ENCODE data around the gene STPG3.

Gene STPG3

DNA sequence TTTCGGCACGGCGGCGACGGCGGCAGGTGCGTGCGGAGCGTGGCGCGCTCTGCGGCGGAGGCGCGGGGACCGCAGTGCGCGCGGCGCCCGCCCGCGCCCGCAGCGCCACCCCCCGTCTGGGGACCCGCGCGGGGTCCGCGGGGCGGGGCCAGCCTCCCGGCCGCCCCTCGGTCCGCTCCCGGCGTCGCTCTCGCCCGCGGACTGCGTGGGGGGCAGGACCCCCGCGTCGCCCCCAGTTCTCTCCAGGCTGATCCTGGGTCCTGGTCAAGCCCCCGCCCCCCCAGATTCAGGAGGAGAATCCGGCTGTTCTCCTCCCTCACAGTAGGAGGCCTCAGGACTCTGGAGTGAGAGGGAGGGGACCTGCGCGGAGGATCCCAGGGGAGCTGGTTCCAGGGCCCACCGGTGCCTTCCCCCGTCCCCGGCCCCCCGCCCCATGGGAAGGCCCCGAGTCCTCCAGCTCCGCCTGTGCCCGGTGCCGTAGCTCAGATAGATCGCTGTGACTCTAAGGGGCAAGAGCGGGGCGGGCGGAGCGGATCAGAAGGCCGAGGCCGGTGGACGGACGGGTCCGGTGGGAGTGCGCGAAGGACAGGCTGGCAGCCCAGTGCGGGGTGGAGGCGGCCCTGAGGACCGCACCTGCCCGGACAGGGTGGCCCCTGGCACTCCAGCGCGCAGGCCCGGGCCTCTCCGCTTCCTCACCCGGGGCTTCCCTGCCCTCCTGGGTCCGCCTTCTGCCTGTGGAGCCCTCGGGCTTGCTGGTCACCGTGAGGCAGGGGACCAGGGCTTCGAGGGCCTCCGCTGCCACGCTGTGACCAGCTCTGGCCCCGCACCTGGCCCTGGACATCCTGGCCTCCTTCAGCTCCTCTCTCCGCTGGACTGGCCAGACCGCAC, 28.7 kb upstream of the STPG3 start, which contains the start of gene RNF208:
Gene RNF208 (minus strand): TSS at position 51 of the 888 bp plus-strand sequence. CDS start 1,028 bp downstream, outside the sequence.
- DNase-seq (ENCODE audit: low read depth) = no peak

DNA sequence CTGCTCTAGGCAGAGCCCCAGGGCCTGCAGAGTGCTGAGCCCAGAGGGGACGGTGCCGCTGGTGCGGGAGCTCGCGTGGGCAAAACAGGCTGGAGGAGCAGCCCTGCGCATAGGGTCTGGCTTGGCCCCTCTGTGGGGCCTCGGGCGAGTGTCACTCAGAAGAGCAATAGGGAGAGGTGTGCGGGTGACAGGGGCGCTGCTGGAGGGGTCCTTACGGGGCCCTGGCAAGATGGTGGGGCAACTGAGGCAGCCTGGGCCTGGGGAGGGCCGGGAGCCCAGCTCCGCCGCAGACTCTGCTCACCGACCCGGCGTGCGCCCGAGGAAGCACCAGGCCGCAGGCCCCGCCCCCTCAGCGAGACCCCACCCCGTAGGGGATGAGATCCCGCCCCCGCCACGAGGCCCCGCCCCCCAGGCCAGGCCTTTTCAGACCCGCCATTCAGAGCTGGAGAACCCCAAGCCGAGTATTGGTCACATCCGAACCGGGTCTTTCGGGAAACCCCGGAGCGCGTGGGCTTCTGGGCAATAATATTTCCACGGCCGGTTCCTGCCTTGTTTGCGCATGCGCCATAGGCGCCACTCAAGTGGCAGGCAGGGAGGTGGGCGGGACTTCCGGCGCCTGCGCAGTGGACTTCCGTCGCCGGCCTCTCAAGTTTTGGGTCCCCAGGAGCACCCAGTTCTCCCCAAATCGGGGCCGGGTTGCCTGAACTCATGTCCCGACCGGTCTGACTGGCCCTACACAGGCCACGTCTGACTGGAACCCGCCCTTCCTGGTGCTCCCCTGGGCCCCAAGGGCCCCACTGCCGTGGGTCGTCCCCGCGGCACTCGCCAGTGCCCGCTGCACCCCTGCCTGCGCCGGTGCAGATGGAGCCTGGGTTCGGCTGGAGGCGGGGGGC, 27.8 kb upstream of the STPG3 start:
- peak; percentile 98 for DNase-seq (ENCODE audit: low read depth)

DNA sequence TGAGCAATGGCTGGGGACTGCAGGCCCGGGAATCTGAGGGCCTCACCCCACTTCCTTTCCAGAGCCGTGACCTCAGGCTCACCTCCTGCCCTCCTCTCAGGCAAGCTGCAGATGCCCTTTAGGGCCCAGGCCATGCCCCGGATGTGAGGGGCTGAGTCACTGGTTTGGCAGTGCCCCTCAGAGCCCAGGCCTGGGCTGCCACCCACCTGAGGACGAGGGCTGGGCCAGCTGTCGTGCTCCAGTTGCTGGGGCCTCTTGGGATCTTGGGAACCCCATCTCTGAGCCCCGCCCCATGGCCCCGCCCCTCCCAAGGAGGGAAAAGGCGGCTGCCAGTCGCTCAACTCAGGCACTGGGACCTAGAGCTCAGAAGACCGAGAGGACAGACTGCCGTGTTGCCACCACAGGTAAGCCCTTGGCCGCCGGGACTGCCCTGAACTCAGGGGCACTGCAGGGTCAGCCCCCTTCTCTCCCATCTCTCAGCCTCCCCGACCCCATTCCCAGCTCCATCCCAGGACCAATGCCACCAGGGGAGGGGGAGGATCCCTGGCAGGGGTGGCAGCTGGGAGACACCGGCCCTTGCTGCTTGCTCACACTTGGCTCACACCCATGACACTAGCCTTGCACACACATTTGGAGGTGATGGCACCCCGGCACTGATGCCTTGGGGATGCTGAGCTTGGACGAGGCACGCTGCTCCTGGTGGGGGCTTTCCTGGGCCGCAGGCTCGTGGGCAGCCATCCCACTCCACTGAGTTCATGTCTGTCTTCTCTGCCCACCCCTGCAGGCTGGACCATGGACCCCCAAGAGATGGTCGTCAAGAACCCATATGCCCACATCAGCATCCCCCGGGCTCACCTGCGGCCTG, 26.0 kb upstream of the STPG3 start, which contains the start of gene CYSRT1:
Gene CYSRT1 (plus strand): TSS at position 345 of the 865 bp plus-strand sequence. CDS start 448 bp downstream, at position 793.
- DNase-seq (ENCODE audit: low read depth) = no peak

DNA sequence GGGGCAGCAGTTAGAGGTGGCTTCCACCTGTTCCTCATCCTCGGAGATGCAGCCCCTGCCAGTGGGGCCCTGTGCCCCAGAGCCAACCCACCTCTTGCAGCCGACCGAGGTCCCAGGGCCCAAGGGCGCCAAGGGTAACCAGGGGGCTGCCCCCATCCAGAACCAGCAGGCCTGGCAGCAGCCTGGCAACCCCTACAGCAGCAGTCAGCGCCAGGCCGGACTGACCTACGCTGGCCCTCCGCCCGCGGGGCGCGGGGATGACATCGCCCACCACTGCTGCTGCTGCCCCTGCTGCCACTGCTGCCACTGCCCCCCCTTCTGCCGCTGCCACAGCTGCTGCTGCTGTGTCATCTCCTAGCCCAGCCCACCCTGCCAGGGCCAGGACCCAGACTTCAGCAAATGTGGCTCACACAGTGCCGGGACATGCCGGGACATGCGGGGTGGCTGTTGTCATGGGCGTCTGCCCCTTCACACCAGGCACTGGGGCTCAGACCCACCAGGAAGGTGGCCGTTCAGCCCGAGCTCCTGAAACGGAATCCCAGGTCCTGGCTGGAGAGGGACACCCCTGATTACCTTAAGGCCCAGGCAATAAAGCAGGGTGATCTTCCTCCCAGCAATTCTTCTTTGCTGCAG, 25.3 kb upstream of the STPG3 start:
- no peak for DNase-seq (ENCODE audit: low read depth)

DNA sequence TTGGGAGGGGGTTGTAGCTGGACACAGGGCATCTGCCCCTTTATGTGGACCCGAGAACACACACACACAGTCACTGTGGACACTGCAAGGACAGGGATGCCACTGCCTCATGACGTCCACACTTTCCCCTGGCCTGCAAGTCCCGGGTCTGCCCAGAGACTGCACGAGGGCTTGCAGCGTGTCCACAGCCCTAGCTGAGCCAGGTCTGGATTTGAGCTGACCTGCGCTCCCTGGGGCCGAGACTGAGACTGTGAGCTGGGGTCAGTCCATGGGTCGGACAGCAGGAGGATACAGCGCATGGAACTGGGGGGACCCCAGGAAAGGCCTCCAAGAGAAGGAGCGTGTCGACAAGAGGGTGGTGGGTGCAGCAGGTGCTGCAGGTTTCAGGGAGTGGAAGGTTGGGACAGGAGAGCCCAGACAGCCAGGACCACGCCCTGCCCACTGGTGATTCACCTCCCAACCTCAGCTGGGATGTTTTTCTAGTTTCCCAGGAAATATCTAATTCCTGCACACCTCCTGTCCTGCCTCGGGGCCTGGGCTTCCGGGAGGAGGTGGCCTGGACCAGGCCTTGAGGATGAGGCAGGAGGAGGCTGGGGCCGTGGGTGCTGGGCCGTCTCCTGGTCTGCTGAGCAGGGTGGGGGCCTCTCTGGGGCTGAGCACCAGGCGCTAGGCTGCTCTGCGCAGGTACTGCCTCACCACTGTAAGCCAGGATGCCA, 24.6 kb upstream of the STPG3 start:
- no peak for DNase-seq (ENCODE audit: low read depth)

DNA sequence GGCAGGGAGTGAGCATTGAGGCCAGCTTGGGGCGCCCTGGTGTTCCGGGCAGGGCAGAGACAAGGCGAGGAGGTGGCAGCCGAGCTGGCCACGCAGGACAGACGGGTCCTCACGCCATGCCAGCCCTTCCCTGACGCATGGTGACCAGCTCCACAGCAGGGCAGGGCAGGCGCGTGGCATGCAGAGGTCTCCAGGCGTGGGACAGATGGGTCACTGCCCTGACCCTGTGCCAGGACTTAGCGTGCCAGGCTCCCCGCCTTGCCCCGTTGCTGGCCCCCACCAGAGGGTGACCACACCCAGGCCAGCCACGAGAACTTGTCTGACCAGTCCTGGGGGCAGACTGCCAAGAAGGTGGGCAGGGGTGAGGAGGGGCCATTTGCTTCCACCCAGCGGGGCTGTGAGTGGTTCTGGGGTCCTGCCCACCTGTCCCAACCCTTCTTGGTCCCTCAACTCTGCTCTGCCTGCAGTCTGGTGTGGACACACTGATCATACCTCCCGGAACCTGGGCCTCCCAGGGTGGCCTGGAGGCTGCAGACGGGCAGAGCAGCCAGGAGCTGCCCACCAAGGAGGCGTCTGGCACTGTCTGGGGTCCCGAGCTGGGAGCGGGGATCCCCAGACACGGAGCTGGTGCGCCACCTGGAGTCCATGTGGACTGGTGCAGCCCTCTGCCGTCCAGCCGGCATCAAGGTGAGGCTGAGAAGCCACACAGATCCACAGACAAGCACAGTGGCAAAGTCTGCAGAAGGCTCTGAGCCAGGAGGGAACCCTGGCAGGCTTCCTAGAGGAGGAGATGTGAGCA, 23.8 kb upstream of the STPG3 start, which contains the start of gene RNF224:
Gene RNF224 (plus strand): TSS at position 449 of the 799 bp plus-strand sequence. CDS start 834 bp downstream, outside the sequence.
- peak; percentile 51 for DNase-seq (ENCODE audit: low read depth)

DNA sequence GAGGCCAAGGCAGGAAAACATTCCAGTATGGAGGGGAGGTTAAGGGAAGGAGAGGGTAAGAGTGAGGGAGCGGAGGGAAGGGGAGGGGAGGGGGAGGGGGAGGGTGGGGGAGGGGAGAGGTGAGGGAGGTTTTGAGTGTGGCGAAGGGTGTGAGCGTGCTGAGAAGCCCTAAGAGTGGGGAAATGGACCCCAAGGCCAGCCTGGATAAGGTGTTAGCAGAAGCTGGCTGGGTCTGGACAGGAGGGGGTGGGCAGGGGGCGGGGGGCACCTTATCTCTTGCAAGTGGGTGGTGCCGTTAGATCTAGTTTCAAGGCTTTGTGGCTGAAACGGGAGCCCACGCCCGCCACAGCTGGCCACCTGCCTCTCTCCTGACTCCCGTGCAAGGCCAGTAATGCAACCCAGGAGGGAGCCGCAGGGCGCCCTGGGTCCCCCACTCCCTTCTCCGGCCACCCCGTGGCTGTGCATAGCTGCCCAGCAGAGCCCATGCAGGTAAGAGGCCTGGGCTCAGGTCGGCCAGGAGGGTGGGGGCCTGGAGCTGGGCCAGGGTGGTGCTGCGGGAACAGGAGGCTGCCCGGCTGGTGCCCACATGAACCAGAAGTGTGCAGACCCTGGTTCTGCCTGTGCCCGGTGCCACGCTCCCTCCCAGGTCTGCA, 23.1 kb upstream of the STPG3 start:
- no peak for DNase-seq (ENCODE audit: low read depth)

DNA sequence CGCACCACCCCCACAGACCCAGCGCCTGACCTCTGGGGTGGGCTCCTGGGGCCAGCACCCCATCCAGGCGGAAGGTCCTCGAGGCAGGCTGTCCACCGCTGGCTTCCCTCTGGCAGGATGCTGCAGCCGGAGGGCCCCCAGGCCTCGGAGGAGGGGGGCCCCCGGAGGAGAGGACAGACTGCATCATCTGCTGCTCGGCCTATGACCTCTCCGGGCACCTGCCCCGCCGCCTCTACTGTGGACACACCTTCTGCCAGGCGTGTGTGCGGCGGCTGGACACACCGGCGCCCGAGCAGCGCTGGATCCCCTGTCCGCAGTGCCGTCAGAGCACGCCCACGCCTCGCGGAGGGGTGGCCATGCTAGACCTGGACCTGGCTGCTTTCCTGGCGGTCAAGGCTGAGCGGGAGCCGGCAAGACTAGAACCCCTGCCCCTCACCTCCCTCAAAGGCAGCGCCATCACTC, 22.5 kb upstream of the STPG3 start:
- no peak for DNase-seq (ENCODE audit: low read depth)

DNA sequence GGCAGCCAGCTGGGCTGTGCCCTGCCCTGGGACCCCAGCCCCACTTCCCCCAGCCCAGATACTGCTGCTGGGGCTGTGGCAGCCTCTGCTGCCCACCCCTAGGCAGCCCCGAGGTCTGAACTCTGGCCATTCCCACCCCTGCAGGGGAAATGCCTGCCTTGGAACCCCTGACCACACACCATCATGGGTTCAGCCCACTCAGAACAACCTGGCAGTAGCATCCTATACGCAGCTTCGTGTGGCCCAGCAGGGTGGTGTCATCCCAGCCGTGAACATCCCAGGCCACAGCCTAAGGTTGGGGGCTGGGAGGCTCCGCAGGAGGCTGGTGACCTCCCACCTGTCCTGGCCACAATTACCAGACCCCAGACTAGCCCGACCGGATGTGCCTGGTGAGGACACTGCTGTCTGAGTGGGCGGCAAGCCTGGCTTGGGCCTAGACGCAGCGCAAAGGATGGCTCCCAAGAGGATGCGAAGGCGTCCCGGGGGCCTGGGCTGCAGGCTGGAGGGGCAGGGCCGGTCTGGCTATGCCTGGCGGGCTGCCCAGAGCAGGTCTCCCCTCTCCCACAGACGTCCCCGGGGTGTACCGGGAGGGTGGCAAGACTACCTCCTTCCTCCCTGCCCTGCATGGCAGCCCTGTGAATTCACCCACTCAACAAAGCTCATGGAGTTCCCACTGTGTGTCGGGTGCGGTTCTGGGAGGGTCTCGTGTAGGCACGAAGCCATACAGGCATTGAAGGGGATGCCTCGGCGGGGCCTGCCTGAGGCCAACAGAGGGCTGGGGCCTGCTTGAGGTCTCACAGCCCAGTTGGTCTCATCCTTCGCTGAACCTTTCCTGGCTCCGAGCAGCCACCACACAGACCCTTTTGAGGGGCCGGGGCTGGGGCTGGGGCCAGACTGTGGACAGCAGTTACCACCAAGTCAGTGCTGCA, 21.9 kb upstream of the STPG3 start:
- no peak for DNase-seq (ENCODE audit: low read depth)

DNA sequence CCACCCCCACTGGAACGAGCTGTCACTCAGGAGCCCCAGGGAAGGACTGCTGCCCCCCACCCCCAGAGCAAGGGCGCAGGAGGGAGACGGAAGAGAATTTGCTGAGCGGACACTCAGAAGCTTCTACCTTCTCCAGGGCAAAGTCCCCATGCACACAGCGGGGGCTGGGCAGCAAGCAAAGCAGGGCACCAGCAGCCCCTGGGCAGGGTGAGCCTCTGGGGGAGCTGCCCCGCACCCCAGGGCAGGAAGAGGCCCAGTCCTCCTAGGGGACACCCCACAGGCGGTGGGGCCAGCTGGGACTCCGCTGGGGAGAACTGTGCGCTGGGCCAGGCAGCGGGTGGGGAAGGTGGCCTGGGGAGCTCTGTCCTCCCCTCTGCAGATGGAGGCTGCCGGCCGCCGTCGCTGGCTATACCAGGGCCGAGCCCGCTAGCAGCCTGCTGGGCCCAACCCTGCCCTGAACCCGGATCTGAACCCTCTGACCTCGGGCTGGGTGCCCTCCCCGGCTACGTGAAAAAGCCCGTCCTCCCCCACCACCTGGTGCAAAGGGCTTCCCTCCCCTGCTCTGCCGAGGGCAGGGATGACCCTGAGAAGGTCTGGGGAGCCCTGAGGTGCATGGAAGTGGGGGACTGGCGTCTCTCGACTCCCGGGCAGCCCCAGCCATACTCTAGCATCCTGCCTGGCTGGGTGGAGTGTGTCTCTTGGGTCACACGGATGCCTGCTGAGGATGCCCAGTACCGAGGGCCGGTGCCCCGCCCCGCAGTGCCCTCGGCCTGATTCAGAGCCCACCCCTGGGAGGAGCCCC, 21.0 kb upstream of the STPG3 start:
- no peak for DNase-seq (ENCODE audit: low read depth)

DNA sequence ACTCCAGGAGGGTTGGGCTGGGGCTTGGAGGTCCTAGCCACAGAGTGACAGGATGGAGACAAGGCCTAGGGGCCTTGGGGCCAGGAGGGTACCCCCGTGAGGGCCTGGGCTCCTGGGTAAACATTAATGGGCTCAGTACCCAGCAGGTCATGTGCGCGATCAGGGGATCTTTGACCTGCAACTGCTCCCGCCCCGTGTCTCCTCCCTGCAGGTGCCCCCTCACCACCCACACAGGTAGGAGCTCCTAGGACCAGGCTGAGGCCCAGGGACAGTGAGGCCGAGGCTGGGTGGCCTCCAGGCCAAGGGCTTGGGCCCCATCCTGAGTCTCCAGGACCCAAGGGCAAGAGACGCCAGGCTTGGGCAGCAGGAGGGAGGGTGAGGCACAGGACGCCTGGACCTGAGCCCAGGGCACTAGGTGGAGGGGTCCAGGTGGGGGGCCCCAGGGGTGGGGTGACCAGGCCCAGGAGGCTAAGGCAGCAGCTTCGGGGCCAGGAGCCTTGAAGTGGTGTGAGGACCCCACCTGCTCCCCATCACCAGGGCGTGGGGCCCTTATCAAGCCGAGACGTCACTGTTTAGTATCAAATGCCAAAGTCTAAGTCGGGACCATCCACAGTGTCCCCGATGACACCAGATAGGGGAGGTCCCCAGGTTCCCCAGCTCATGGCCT, 20.2 kb upstream of the STPG3 start, which contains the start of gene SLC34A3:
Gene SLC34A3 (plus strand): TSS at position 197 of the 667 bp plus-strand sequence. CDS start 802 bp downstream, outside the sequence.
- DNase-seq (ENCODE audit: low read depth) = no peak

DNA sequence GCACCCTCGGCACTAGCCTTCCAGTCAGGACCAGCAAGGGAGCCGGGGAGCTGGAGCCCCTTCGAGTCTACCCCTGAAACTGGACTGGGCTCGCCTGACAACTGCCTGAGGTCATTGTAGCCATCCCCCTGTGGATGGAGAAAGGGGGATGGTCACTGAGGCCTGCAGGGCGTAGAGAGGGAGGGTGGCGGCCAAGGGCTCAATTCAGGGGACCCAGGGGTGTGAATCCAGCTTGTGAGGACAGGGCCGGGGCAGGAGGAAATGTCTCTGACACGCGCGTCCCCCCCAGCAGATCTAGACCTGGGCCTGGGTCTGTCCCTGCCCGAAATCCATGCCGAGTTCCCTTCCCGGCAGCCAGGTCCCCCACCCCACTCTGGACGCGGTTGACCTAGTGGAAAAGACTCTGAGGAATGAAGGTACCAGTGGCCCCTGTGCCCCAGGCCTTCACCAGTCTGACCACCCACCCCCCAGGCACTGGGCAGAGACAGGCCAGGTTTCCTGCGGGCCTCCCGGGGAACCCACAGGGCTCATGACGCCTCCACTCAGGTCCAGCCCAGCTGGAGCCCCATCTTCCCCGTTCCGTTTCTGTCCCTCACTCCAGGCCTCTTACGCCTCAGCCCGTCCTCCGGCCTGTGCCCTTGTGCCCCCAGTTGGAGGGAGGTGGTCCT, 19.6 kb upstream of the STPG3 start:
- no peak for DNase-seq (ENCODE audit: low read depth)

DNA sequence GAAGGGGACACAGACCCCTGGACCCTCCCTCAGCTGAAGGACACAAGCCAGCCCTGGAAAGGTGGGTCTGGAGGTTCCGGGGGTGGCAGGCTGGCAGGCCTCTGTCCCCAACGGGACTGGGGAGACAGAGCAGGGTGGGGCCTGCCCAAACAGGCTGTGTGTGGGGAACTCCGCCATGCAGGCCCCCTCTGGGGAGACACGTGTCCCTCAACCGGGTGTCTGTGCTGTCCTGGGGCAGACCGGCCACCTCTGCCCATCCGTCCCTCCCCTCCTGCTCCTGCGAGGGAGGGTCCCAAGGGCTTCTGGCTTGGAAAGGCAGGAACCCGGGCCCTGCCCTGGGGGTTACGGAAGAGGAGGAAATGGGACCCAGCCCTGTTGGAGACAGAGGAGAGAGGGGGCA, 19.0 kb upstream of the STPG3 start:
- no peak for DNase-seq (ENCODE audit: low read depth)

DNA sequence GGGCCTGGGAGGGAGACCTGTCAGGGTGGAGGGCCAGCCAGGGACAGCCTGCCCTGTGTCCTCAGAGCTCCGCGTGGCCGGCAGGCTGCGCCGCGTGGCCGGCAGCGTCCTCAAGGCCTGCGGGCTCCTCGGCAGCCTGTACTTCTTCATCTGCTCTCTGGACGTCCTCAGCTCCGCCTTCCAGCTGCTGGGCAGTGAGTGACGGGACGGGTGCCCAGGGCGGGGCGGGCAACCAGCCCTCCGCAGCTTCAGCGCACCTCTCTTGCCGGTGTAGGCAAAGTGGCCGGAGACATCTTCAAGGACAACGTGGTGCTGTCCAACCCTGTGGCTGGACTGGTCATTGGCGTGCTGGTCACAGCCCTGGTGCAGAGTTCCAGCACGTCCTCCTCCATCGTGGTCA, 18.6 kb upstream of the STPG3 start:
- no peak for DNase-seq (ENCODE audit: low read depth)

DNA sequence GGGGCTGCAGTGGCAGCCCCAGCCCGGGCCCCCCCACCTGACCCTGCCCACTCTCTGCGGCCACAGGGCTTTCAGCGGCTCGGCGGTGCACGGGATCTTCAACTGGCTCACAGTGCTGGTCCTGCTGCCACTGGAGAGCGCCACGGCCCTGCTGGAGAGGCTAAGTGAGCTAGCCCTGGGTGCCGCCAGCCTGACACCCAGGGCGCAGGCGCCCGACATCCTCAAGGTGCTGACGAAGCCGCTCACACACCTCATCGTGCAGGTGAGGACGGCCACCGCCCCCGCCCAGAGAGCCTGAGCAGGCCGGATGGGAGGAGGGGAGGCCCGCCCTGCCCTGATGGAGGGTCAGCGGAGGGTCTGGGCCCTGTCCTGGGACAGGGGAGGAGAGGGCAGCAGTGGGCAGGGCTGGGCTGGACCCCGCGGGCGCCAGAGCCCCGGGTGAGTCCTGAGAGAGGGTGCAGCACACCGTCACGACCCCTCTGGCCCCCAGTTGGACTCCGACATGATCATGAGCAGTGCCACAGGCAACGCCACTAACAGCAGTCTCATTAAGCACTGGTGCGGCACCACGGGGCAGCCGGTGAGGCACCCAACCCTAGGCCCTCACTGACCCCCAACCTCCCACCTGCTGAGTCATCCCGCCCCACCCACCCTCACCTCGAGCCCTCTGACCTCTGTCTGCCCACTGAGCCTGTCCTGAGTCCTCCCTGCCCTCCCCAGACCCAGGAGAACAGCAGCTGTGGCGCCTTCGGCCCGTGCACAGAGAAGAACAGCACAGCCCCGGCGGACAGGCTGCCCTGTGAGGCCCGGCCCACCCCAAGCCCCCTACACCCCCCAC, 17.7 kb upstream of the STPG3 start:
- no peak for DNase-seq (ENCODE audit: low read depth)

All from stimulated activated CD8-positive, alpha-beta memory T cell treated with anti-CD3 and anti-CD28 coated beads, Interleukin-15, amount 100 ng/mL, for 24 hours (primary cell).